Measurements from ENCODE around the gene PCCB.
"Not testable (repeated sequence)": the region's sequence is repeated elsewhere in the genome, so short reads cannot be mapped to it uniquely, and the experiment has no call there.

PCCB gene

DNA sequence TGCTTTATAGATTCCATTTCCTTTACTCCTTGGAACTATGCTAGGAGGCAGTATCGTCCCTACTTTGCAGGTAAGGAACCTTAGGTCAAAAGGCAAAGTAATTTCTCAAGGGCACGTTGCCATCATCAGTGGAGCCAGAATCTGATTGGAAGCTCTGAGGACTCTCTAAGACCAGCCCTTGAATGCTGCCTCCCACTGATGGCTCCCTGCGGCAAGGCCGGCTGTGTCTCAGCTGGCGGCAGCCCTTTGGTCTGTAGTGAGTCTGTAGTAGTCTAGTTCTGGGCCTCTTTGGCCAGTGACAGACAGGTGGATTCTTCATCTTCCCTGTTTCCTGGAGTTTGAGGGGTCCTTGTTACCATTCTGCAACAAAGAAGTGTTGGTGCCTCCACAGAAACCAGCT is 76.2 kb downstream of the PCCB start:
- DNase-seq (ENCODE audit: low read depth, low spot score), result no peak

- no peak for DNase-seq (ENCODE audit: low read depth, low spot score)
Measured at GRCh38 chr3:136327671-136328070, 77.5 kb downstream of the PCCB start.

DNA sequence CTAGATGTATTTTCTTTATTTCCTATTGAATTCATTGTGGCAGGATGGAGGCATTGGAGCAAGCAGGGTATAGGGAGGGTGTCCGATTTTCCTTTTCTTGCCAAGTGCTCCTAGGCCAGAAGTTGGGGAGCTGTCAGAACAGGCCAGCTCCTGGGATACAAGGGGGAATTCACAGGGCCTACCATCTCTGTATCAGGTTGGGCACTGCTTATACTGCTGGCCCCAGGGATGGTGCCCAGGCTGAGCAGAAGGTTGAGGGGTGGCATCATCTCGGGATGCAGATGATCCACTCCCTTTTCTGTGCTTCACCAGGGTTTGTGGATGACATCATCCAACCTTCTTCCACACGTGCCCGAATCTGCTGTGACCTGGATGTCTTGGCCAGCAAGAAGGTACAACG is 79.5 kb downstream of the PCCB start:
- no peak for DNase-seq (ENCODE audit: low read depth, low spot score)

GRCh38 chr3:136330900-136331299 is 80.8 kb downstream of the PCCB start:
- DNase-seq (ENCODE audit: low read depth, low spot score), result no peak

DNA sequence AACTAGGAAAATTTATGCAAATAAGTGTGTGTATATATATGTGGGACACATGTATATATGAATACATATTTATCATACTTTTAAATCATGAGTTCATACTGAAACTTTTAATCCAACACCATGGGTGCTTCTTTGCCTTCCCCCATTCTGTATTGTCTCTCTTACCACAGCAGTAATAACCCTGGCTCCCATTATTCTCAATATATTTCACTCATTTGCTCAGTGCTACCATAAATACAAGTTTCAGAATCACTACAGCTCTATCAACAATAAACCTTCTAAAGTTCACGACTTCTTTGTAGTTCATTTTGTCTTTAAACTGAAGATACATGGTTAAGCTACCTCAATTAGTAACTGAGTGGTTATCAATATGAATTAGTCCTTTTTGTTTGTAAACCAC is 82.2 kb downstream of the PCCB start:
- no peak for DNase-seq (ENCODE audit: low read depth, low spot score)

DNA sequence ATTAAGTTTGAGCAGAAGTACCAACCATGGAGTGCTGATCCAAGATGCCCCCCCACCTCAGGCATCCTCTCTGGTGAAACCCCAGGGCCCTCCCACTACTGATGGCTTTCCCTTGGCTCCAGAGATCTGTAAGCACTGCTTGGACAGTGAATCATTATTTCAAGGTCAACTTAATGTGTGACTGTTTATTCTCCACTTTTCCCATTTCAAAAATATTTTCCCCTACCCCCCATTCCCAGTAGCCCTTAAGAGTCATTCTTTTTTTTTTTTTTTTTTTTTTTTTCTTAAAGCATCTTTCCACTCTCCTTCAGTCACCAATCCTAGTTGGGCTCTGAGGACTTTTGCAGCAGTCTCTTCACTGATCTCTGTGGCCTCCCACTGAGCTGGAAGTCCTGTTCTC is 82.6 kb downstream of the PCCB start:
- DNase-seq (ENCODE audit: low read depth, low spot score), result no peak

DNA sequence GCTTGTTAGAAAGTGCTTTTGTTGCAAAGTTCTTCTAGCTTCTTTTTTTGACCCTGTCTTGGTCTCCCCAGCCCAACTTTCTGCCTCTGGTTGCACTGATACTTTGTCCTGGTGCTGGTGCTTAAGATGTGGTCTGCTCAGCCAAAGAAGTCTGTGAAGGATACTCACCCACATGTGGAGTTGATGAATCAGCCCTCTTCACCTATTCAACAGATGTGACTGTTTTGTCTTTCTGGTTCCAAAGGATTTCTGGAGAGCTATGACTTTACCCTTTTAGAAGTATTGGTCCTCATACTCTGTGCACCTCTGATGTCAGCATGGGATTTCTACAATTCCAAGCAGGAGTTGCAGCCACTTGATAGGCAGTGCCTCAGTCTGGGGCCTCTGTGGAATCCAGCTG is 84.1 kb downstream of the PCCB start:
- no peak for DNase-seq (ENCODE audit: low read depth, low spot score)

DNA sequence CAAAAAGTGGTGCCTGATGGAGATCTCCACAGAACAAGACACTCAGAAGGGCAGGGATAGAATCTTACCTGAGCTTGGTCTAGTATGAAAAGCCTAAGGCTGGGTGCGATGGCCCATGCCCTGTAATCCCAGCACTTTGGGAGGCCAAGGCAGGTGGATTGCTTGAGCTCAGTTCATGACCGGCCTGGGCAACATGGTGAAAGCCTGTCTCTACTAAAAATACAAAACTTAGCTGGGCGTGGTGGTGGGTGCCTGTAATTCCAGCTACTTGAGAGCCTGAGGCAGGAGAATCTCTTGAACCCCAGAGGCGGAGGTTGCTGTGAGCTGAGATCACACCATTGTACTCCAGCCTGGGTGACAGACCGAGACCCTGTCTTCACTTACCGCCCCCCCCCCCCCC is 84.6 kb downstream of the PCCB start:
- not testable (repeated sequence) for DNase-seq (ENCODE audit: low read depth, low spot score)

- DNase-seq (ENCODE audit: low read depth, low spot score), result no peak
Measured at GRCh38 chr3:136336329-136337100, 86.4 kb downstream of the PCCB start.

GRCh38 chr3:136343446-136343845 is 93.3 kb downstream of the PCCB start:
- no peak for DNase-seq (ENCODE audit: low read depth, low spot score)

DNA sequence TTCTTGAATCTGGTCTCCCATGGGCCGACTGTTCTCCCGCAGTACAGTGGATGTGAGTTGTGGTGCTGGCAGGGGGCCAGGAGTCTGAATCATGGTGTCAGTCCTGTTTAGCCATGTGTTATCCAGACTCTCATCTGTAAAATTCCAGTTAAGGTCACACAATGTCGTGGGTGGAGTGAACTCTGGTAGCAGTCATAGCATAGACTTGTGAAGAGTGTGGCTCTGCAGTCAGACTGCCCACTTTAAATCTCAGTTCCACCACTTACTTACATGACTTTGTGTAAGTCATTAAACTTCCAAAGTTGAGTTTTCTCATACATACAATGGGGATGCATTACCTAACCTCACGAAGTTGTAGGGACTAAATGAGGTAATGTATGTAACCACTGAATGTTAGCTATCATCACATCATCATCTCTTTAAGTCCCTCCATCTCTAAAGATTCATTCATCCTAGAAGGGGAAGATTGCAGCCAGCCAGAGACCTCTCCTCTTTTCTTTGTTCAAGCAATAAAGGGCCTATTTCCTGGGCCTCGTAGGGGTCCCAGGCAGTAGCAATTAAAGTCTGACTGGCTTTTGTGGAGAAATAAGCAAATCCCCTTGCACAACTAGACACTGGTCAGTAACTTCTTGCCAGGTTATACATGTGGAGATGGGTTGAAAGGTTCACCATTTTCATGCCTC is 93.9 kb downstream of the PCCB start:
- DNase-seq (ENCODE audit: low read depth, low spot score), result no peak

GRCh38 chr3:136346486-136346885 is 96.3 kb downstream of the PCCB start:
- no peak for DNase-seq (ENCODE audit: low read depth, low spot score)

GRCh38 chr3:136350132-136350531 is 100.0 kb downstream of the PCCB start:
- DNase-seq (ENCODE audit: low read depth, low spot score), result no peak

DNA sequence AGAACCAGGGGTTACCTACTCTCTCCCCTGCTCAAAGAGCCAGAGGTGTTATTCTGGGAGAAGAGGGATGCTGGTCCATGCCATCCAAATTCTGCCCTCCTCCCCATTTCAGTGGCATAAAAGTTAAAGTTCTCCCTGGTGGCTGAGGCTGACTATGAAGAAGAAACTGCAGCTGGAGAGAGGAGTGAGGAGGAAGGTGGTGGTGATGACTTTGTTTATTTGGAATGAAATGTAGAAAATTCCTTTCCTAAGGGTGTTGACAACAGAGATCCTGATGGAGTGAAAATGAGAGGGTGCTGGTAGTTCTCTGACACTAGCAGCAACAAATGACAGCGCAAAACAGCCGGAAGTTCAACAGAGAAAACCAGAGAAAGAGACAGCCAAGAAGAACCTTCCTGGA is 100.4 kb downstream of the PCCB start:
- DNase-seq (ENCODE audit: low read depth, low spot score), result no peak

- DNase-seq (ENCODE audit: low read depth, low spot score), result no peak
Measured at GRCh38 chr3:136351351-136351750, 101.2 kb downstream of the PCCB start.

- DNase-seq (ENCODE audit: low read depth, low spot score), result no peak
Measured at GRCh38 chr3:136351905-136352304, 101.8 kb downstream of the PCCB start.

GRCh38 chr3:136353461-136353860 is 103.3 kb downstream of the PCCB start:
- DNase-seq (ENCODE audit: low read depth, low spot score), result no peak

DNA sequence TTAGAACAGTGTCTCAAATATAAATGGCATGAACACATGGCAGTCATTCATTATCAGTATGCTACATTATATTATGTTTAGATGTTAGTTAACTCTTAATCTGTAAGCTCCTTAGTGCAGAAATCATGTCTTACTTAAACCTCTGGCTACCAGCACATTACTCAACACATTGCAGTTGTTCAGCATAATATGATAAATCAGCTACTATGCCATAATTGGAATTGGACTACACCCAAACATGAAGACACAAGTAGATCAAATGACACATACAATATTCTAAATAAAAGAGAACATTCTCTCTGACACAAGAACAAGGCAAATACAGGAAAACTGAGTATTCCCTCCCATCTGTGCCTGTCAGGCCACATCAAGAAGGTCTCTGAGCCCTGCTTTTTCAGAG is 116.1 kb downstream of the PCCB start:
- no peak for DNase-seq (ENCODE audit: low read depth, low spot score)

- DNase-seq (ENCODE audit: low read depth, low spot score), result not testable (repeated sequence)
Measured at GRCh38 chr3:136375800-136376199, 125.7 kb downstream of the PCCB start.

DNA sequence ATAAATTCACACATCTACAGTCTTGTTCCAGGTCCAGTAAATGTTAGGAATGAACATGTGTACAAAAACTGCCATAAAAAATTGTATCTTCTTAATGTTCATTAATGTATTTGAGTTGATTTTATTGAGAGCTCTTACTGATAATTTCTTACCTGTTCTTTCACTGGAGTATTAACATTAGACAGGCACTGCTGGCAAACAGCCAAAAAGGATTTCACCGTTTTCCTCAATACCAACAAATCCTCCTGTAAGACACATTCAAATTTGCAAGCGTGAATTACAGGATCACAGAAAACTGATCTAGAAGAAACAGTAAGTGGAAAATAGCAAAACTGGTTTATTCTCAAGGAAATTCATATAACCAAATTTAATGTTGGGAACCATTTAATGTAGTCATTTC is 127.4 kb downstream of the PCCB start:
- DNase-seq (ENCODE audit: low read depth, low spot score), result no peak

- DNase-seq (ENCODE audit: low read depth, low spot score), result no peak
Measured at GRCh38 chr3:136378011-136378410, 127.9 kb downstream of the PCCB start.
